Renal cortex interstitium (tissue), 15 donors: Measurements from ENCODE around the gene EXD2. TPM values are rescaled to one million over a fixed set of nuclear protein-coding genes. Genes with fewer than 3 reads are reported as not detected.
A peak's percentile ranks its signal among the peaks of the same experiment; 100 is the strongest.
"Not testable (repeated sequence)": the region's sequence is repeated elsewhere in the genome, so short reads cannot be mapped to it uniquely, and the experiment has no call there.

ENCODE experiments used
- DNase-seq, 11 donors: peaks; one replicate each; pipeline ENCODE4 v3.0.0-alpha.2; 2013; ENCODE audit warnings: low read depth in 9 of 11, low spot score in 4 of 11; ENCODE audit errors: extremely low read depth in 1 of 11
- long read RNA-seq, 16 experiments: transcript quantifications; one replicate each; lab custom pipeline, GENCODE V29; 2026
- polyA plus RNA-seq, 3 donors: library from polyadenylated mRNA; unstranded; fragments of 120-200 nt; gene quantifications; one replicate each; pipeline ENCODE4 v1.2.1, GENCODE V29; 2013; ENCODE audit not compliant: insufficient read length in 3 of 3

The EXD2 gene
- polyA plus RNA-seq = 10 to 100 TPM; 31.8 to 35.5 (median 33.7) TPM
- long read RNA-seq, donor 1, partial matches to known transcripts = 6 of 6 reads
- long read RNA-seq, donor 1, other reads (novel, unspliced or antisense) = 0 of 6 reads
- long read RNA-seq, donor 2 = 0 reads
- long read RNA-seq, donor 3, partial matches to known transcripts = 0 of 1 reads
- long read RNA-seq, donor 3, other reads (novel, unspliced or antisense) = 0 of 1 reads
- long read RNA-seq, donor 4, partial matches to known transcripts = 0 of 2 reads
- long read RNA-seq, donor 4, other reads (novel, unspliced or antisense) = 0 of 2 reads
- long read RNA-seq, donor 5 = 0 reads
- long read RNA-seq, donor 6, partial matches to known transcripts = 0 of 1 reads
- long read RNA-seq, donor 6, other reads (novel, unspliced or antisense) = 0 of 1 reads
- long read RNA-seq, donor 7, partial matches to known transcripts = 0 of 2 reads
- long read RNA-seq, donor 7, other reads (novel, unspliced or antisense) = 0 of 2 reads
- long read RNA-seq, donor 8 = 0 reads
- long read RNA-seq, donor 9, partial matches to known transcripts = 0 of 1 reads
- long read RNA-seq, donor 9, other reads (novel, unspliced or antisense) = 0 of 1 reads
- long read RNA-seq, donor 10, partial matches to known transcripts = 0 of 4 reads
- long read RNA-seq, donor 10, other reads (novel, unspliced or antisense) = 0 of 4 reads
- long read RNA-seq, donor 11 = 0 reads
- long read RNA-seq, donor 12, partial matches to known transcripts = 0 of 1 reads
- long read RNA-seq, donor 12, other reads (novel, unspliced or antisense) = 0 of 1 reads
- long read RNA-seq, donor 13 = 0 reads
- long read RNA-seq, donor 14 = 0 reads
- long read RNA-seq, donor 15, partial matches to known transcripts = 0 of 1 reads
- long read RNA-seq, donor 15, other reads (novel, unspliced or antisense) = 0 of 1 reads
- long read RNA-seq, donor 16, full-length matches to known transcripts = 6 of 14 reads
- long read RNA-seq, donor 16, partial matches to known transcripts = 0 of 14 reads
- long read RNA-seq, donor 16, other reads (novel, unspliced or antisense) = 8 of 14 reads

- DNase-seq = peak; percentile 71 to 91 (median 86)
Measured at GRCh38 chr14:69191340-69192111, at the start of gene EXD2. Gene EXD2, plus strand, starts transcription at chr14:69191498. Its CDS starts 17,973 bp downstream, at chr14:69209471.

GRCh38 chr14:69141550-69141949, 49.7 kb upstream of the EXD2 start:
- DNase-seq = no peak

GRCh38 chr14:69142101-69142500, 49.2 kb upstream of the EXD2 start:
- peak in 2 of 11 donors; percentile 5 to 29 for DNase-seq

GRCh38 chr14:69149461-69150244, 41.6 kb upstream of the EXD2 start:
- DNase-seq = no peak

- peak in 9 of 11 donors; percentile 44 to 72 (median 64) for DNase-seq
Measured at GRCh38 chr14:69151458-69152180, 39.7 kb upstream of the EXD2 start.

- peak in 9 of 11 donors; percentile 32 to 65 (median 47) for DNase-seq
Measured at GRCh38 chr14:69152181-69152901, 39.0 kb upstream of the EXD2 start.

GRCh38 chr14:69152902-69153151, 38.5 kb upstream of the EXD2 start, which contains the start of gene DCAF5:
Gene DCAF5, minus strand, starts transcription at chr14:69153119. Its CDS starts 141 bp downstream, at chr14:69152978.
- DNase-seq = no peak

- DNase-seq = peak; percentile 73 to 91 (median 87)
Measured at GRCh38 chr14:69153152-69153872, 38.0 kb upstream of the EXD2 start.

- peak in 6 of 11 donors; percentile 13 to 30 (median 22) for DNase-seq
Measured at GRCh38 chr14:69153873-69154270, 37.4 kb upstream of the EXD2 start.

- peak in 5 of 11 donors; percentile 8 to 35 (median 25) for DNase-seq
Measured at GRCh38 chr14:69154779-69155178, 36.5 kb upstream of the EXD2 start.

GRCh38 chr14:69156224-69156623, 35.1 kb upstream of the EXD2 start:
- no peak for DNase-seq

- no peak for DNase-seq
Measured at GRCh38 chr14:69161590-69161989, 29.7 kb upstream of the EXD2 start.

- not testable (repeated sequence) for DNase-seq
Measured at GRCh38 chr14:69165787-69166186, 25.5 kb upstream of the EXD2 start.

- DNase-seq = no peak
Measured at GRCh38 chr14:69170839-69171238, 20.5 kb upstream of the EXD2 start.

GRCh38 chr14:69171569-69171968, 19.7 kb upstream of the EXD2 start:
- DNase-seq = no peak

GRCh38 chr14:69175130-69175529, 16.2 kb upstream of the EXD2 start:
- no peak for DNase-seq
